T47D (cell line): ENCODE results near the gene ADCYAP1R1.

Experiments used
- DNase-seq, 2 experiments: peaks; one replicate each; pipeline versions ENCODE4 v3.0.0 to v3.0.0-alpha.2; 2011 to 2012; ENCODE audit warnings: low read depth in 1 of 2, low spot score in 1 of 2
- JUND ChIP-seq: IDR thresholded peaks from 2 replicates; pipeline ENCODE4 v1.6.1; 2012; ENCODE audit warnings: low read depth
- in situ Hi-C: cut with HindIII; loops from 2 replicates; pipeline ENCODE4 v1.10.0; 2016; ENCODE audit warnings: low sequenced_read_pairs, low pct_unique_long_range_greater_than_20kb

Gene ADCYAP1R1

GRCh38 chr7:31110331-31111108 lies 58.4 kb downstream of the ADCYAP1R1 start:
- TF ChIP-seq JUND: no peak
- in situ Hi-C loops: no loop called here
- DNase-seq: no peak

- TF ChIP-seq JUND: no peak
- in situ Hi-C loops: no loop called here
- no peak for DNase-seq
Measured at GRCh38 chr7:31111109-31111451, 59.0 kb downstream of the ADCYAP1R1 start.

- DNase-seq: no peak
- no peak for TF ChIP-seq JUND
- in situ Hi-C loops: no loop called here
Measured at GRCh38 chr7:31113660-31114059, 61.6 kb downstream of the ADCYAP1R1 start.

GRCh38 chr7:31114593-31115343 lies 62.7 kb downstream of the ADCYAP1R1 start:
- in situ Hi-C loops: no loop called here
- peak; percentile 58 to 79 for DNase-seq
- no peak for TF ChIP-seq JUND

DNA sequence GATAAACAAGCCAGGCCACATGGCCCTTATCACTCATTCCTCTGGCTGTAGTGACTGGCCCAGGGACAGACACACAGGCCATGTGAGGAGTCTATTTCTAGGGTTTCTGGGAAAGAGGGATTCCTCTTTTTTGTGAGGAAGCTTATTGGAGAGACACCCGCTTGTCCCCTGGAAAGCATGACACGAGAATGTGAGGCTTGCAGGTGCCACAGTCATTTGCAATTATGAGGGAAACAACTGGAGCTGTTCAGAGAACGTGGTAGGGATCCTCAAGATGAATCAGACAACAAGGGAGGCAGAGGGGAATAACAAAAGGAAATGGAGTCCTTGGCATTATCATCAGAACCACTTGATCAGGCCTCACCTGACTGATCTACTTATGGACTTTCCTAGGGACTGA lies 64.5 kb downstream of the ADCYAP1R1 start:
- in situ Hi-C loops: no loop called here
- no peak for DNase-seq
- TF ChIP-seq JUND: no peak

- DNase-seq: no peak
- in situ Hi-C loops: no loop called here
- TF ChIP-seq JUND: no peak
Measured at GRCh38 chr7:31119249-31119648, 67.1 kb downstream of the ADCYAP1R1 start.

- in situ Hi-C loops: no loop called here
- no peak for DNase-seq
- TF ChIP-seq JUND: no peak
Measured at GRCh38 chr7:31120800-31121513, 68.8 kb downstream of the ADCYAP1R1 start.

DNA sequence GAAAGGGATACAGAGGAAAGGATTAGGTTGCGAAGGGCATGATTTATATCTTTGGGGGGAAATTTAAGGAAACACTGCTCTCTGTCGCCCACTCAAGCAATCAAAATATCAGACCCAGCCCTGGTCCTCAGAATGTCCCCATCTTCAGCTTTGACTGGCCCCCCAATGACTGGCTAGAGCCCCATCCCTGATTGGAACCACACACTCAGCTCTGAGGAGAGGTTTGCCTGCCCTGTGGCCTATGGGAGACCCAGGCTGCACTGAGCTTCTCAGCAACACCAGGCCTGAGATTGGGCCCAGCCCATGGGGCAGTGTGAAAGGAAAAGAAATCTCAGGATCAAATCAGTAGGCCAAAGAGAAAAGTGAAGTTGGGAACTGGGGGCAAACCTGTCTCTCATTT lies 69.5 kb downstream of the ADCYAP1R1 start:
- no peak for DNase-seq
- in situ Hi-C loops: no loop called here
- no peak for TF ChIP-seq JUND

DNA sequence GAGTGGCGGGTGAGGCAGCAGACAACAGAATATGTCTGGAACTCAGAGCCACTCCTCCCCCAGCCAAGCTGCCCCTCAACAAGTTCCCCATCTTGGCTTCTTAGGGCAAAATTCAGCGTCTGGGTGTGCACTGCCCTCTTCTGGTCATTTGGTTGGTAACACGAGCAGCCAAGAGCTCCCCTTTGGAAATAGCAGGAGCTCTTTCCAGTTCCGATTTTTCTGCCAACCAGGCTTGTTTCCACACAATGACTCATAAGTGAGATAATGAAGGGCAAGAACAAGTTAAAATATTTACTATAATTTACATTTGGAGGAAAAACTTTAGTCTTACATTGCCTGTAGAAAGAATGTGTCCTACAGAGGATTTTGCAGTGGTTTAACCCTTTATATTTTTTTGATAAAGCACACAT lies 70.5 kb downstream of the ADCYAP1R1 start:
- no peak for TF ChIP-seq JUND
- peak; percentile 56 to 83 for DNase-seq
- in situ Hi-C loops: no loop called here

GRCh38 chr7:31123321-31123720 lies 71.2 kb downstream of the ADCYAP1R1 start:
- in situ Hi-C loops: no loop called here
- DNase-seq: no peak
- TF ChIP-seq JUND: no peak

GRCh38 chr7:31123726-31124125 lies 71.6 kb downstream of the ADCYAP1R1 start:
- in situ Hi-C loops: no loop called here

GRCh38 chr7:31125171-31125570 lies 73.1 kb downstream of the ADCYAP1R1 start:
- in situ Hi-C loops: no loop called here
- no peak for DNase-seq
- no peak for TF ChIP-seq JUND

More at GRCh38 chr7:31123726-31124125, 71.6 kb downstream of the ADCYAP1R1 start:
- no peak for TF ChIP-seq JUND
- DNase-seq: no peak

- DNase-seq: peak in 1 of 2 experiments; percentile 12
- no peak for TF ChIP-seq JUND
- in situ Hi-C loops: no loop called here
Measured at GRCh38 chr7:31126976-31127375, 74.9 kb downstream of the ADCYAP1R1 start.
